Measurements from ENCODE around the gene NCOR1.
"Not testable (repeated sequence)": the region's sequence is repeated elsewhere in the genome, so short reads cannot be mapped to it uniquely, and the experiment has no call there.

NCOR1 gene

GRCh38 chr17:16129441-16130205 is 85.7 kb downstream of the NCOR1 start:
- H3K27ac ChIP-seq (ENCODE audit: low read depth, low read length), result no peak overlapping the region
- H3K4me3 ChIP-seq (ENCODE audit: low read depth in 1 of 2, low read length in 2 of 2), result no peak overlapping the region

GRCh38 chr17:16123531-16123930 is 91.8 kb downstream of the NCOR1 start:
- H3K4me1 ChIP-seq (ENCODE audit: control insufficient read depth in 1 of 2, insufficient read depth in 2 of 2, low read length in 2 of 2), result no peaks in the 10 kb centered on the region
- peaks cover 34 to 71% of the 10 kb centered on the region in 2 donors for H3K36me3 ChIP-seq (ENCODE audit: control insufficient read depth in 1 of 2, insufficient read depth in 2 of 2, low read length in 2 of 2)
- H3K9ac ChIP-seq (ENCODE audit: low read depth in 1 of 2, low read length in 2 of 2), result no peak overlapping the region
- no peaks in the 10 kb centered on the region for H3K9me3 ChIP-seq (ENCODE audit: control insufficient read depth in 1 of 2, low read length in 2 of 2)
- H3K4me3 ChIP-seq (ENCODE audit: low read depth in 1 of 2, low read length in 2 of 2), result no peak overlapping the region
- H3K27ac ChIP-seq (ENCODE audit: low read depth, low read length), result no peak overlapping the region
- H3K27me3 ChIP-seq (ENCODE audit: control insufficient read depth in 1 of 2, insufficient read depth in 2 of 2, low read length in 2 of 2), result no peaks in the 10 kb centered on the region

More at GRCh38 chr17:16129441-16130205, 85.7 kb downstream of the NCOR1 start:
- Histone ChIP-seq H3K9ac (ENCODE audit: low read depth in 1 of 2, low read length in 2 of 2) (no peak overlapping the region), H3K9me3 (ENCODE audit: control insufficient read depth in 1 of 2, low read length in 2 of 2) (no peaks in the 10 kb centered on the region), H3K36me3 (ENCODE audit: control insufficient read depth in 1 of 2, insufficient read depth in 2 of 2, low read length in 2 of 2) (peaks cover 24 to 52% of the 10 kb centered on the region in 2 donors), H3K4me1 (ENCODE audit: control insufficient read depth in 1 of 2, insufficient read depth in 2 of 2, low read length in 2 of 2) (peaks cover 12 to 24% of the 10 kb centered on the region in 2 donors), H3K27me3 (ENCODE audit: control insufficient read depth in 1 of 2, insufficient read depth in 2 of 2, low read length in 2 of 2) (no peaks in the 10 kb centered on the region)

DNA sequence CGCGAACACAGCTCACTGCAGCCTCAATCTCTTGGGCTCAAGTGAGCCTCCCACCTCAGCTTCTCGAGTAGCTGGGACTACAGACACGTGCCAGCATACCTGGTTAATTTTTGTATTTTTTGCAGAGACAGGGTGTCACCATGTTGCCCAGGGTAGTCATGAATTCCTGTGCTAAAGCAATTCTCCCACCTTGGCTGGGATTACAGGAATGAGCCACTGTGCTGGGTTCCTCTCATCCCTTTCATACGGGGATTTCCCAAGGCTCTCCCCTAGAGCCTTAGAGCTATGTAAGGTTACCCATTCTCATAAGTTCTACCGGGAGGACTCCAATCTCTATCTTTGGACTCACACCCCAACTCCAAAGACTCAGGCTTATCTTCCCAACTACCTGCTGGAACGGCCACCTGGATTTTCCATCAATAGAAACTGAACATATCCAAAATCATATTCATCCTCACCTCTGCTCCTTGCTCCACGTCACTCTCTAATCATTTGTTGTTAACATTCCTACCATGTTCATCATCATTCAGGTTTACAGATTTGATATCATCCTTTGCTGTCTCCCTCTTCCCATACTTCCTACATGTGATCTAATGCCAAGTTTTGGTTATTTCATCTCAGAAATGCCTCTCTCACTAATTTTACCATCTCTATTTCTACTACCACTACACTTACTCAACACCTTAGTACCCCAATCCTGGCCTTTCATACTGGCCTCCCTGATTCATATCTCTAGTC is 92.5 kb downstream of the NCOR1 start:
- no peaks in the 10 kb centered on the region for H3K27me3 ChIP-seq (ENCODE audit: control insufficient read depth in 1 of 2, insufficient read depth in 2 of 2, low read length in 2 of 2)
- H3K9me3 ChIP-seq (ENCODE audit: control insufficient read depth in 1 of 2, low read length in 2 of 2), result no peaks in the 10 kb centered on the region
- H3K4me3 ChIP-seq (ENCODE audit: low read depth in 1 of 2, low read length in 2 of 2), result no peak overlapping the region
- peaks cover 34 to 72% of the 10 kb centered on the region in 2 donors for H3K36me3 ChIP-seq (ENCODE audit: control insufficient read depth in 1 of 2, insufficient read depth in 2 of 2, low read length in 2 of 2)
- H3K9ac ChIP-seq (ENCODE audit: low read depth in 1 of 2, low read length in 2 of 2), result no peak overlapping the region
- H3K27ac ChIP-seq (ENCODE audit: low read depth, low read length), result no peak overlapping the region
- no peaks in the 10 kb centered on the region for H3K4me1 ChIP-seq (ENCODE audit: control insufficient read depth in 1 of 2, insufficient read depth in 2 of 2, low read length in 2 of 2)

GRCh38 chr17:16121915-16122314 is 93.4 kb downstream of the NCOR1 start:
- H3K27ac ChIP-seq (ENCODE audit: low read depth, low read length), result no peak overlapping the region
- H3K9ac ChIP-seq (ENCODE audit: low read depth in 1 of 2, low read length in 2 of 2), result no peak overlapping the region
- H3K27me3 ChIP-seq (ENCODE audit: control insufficient read depth in 1 of 2, insufficient read depth in 2 of 2, low read length in 2 of 2), result no peaks in the 10 kb centered on the region
- no peak overlapping the region for H3K4me3 ChIP-seq (ENCODE audit: low read depth in 1 of 2, low read length in 2 of 2)
- no peaks in the 10 kb centered on the region for H3K4me1 ChIP-seq (ENCODE audit: control insufficient read depth in 1 of 2, insufficient read depth in 2 of 2, low read length in 2 of 2)
- no peaks in the 10 kb centered on the region for H3K9me3 ChIP-seq (ENCODE audit: control insufficient read depth in 1 of 2, low read length in 2 of 2)
- peaks cover 40 to 78% of the 10 kb centered on the region in 2 donors for H3K36me3 ChIP-seq (ENCODE audit: control insufficient read depth in 1 of 2, insufficient read depth in 2 of 2, low read length in 2 of 2)

- Histone ChIP-seq H3K9me3 (ENCODE audit: control insufficient read depth in 1 of 2, low read length in 2 of 2) (peaks cover 0 to 3% of the 10 kb centered on the region in 2 donors), H3K27me3 (ENCODE audit: control insufficient read depth in 1 of 2, insufficient read depth in 2 of 2, low read length in 2 of 2) (no peaks in the 10 kb centered on the region), H3K36me3 (ENCODE audit: control insufficient read depth in 1 of 2, insufficient read depth in 2 of 2, low read length in 2 of 2) (peaks cover 44 to 88% of the 10 kb centered on the region in 2 donors), H3K9ac (ENCODE audit: low read depth in 1 of 2, low read length in 2 of 2) (no peak overlapping the region), H3K27ac (ENCODE audit: low read depth, low read length) (no peak overlapping the region), H3K4me1 (ENCODE audit: control insufficient read depth in 1 of 2, insufficient read depth in 2 of 2, low read length in 2 of 2) (no peaks in the 10 kb centered on the region), H3K4me3 (ENCODE audit: low read depth in 1 of 2, low read length in 2 of 2) (no peak overlapping the region)
Measured at GRCh38 chr17:16120937-16121336, 94.4 kb downstream of the NCOR1 start.

DNA sequence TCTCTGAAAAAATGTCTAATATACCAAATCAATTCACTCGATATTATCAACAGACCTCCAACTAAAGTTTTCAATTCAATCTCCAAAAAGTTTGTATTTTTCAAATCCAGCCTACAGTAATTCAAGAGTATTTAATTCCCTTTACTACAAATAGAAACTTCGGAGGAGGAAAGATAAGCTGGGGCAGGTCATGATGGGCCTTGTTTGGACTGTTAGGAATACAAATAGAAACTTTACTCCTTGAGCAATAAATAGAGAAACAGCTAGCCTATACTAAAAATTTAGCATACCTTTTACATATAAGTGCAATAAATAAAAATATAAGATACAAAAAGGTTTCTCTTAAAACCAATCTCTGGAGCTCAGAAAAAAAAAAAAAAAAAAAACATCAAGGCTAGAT is 98.2 kb downstream of the NCOR1 start:
- no peaks in the 10 kb centered on the region for H3K4me1 ChIP-seq (ENCODE audit: control insufficient read depth in 1 of 2, insufficient read depth in 2 of 2, low read length in 2 of 2)
- peaks cover 0 to 3% of the 10 kb centered on the region in 2 donors for H3K9me3 ChIP-seq (ENCODE audit: control insufficient read depth in 1 of 2, low read length in 2 of 2)
- no peak overlapping the region for H3K27ac ChIP-seq (ENCODE audit: low read depth, low read length)
- H3K4me3 ChIP-seq (ENCODE audit: low read depth in 1 of 2, low read length in 2 of 2), result no peak overlapping the region
- no peaks in the 10 kb centered on the region for H3K27me3 ChIP-seq (ENCODE audit: control insufficient read depth in 1 of 2, insufficient read depth in 2 of 2, low read length in 2 of 2)
- no peak overlapping the region for H3K9ac ChIP-seq (ENCODE audit: low read depth in 1 of 2, low read length in 2 of 2)
- H3K36me3 ChIP-seq (ENCODE audit: control insufficient read depth in 1 of 2, insufficient read depth in 2 of 2, low read length in 2 of 2), result peaks cover 47 to 89% of the 10 kb centered on the region in 2 donors

- H3K4me3 ChIP-seq (ENCODE audit: low read depth in 1 of 2, low read length in 2 of 2); H3K9ac ChIP-seq (ENCODE audit: low read depth in 1 of 2, low read length in 2 of 2); H3K27me3 ChIP-seq (ENCODE audit: control insufficient read depth in 1 of 2, insufficient read depth in 2 of 2, low read length in 2 of 2); H3K9me3 ChIP-seq (ENCODE audit: control insufficient read depth in 1 of 2, low read length in 2 of 2); H3K4me1 ChIP-seq (ENCODE audit: control insufficient read depth in 1 of 2, insufficient read depth in 2 of 2, low read length in 2 of 2); H3K27ac ChIP-seq (ENCODE audit: low read depth, low read length): not testable (repeated sequence)
- peaks cover 39 to 77% of the 10 kb centered on the region in 2 donors for H3K36me3 ChIP-seq (ENCODE audit: control insufficient read depth in 1 of 2, insufficient read depth in 2 of 2, low read length in 2 of 2)
Measured at GRCh38 chr17:16115077-16115698, 100.1 kb downstream of the NCOR1 start.

GRCh38 chr17:16108871-16109270 is 106.5 kb downstream of the NCOR1 start:
- Histone ChIP-seq H3K27ac (ENCODE audit: low read depth, low read length) (no peak overlapping the region), H3K4me3 (ENCODE audit: low read depth in 1 of 2, low read length in 2 of 2) (no peak overlapping the region), H3K4me1 (ENCODE audit: control insufficient read depth in 1 of 2, insufficient read depth in 2 of 2, low read length in 2 of 2) (no peaks in the 10 kb centered on the region), H3K27me3 (ENCODE audit: control insufficient read depth in 1 of 2, insufficient read depth in 2 of 2, low read length in 2 of 2) (no peaks in the 10 kb centered on the region), H3K9ac (ENCODE audit: low read depth in 1 of 2, low read length in 2 of 2) (no peak overlapping the region), H3K9me3 (ENCODE audit: control insufficient read depth in 1 of 2, low read length in 2 of 2) (no peaks in the 10 kb centered on the region), H3K36me3 (ENCODE audit: control insufficient read depth in 1 of 2, insufficient read depth in 2 of 2, low read length in 2 of 2) (peaks cover 16 to 51% of the 10 kb centered on the region in 2 donors)

- Histone ChIP-seq H3K4me3 (ENCODE audit: low read depth in 1 of 2, low read length in 2 of 2) (no peak overlapping the region), H3K27ac (ENCODE audit: low read depth, low read length) (no peak overlapping the region), H3K4me1 (ENCODE audit: control insufficient read depth in 1 of 2, insufficient read depth in 2 of 2, low read length in 2 of 2) (no peaks in the 10 kb centered on the region), H3K9me3 (ENCODE audit: control insufficient read depth in 1 of 2, low read length in 2 of 2) (no peaks in the 10 kb centered on the region), H3K9ac (ENCODE audit: low read depth in 1 of 2, low read length in 2 of 2) (no peak overlapping the region), H3K36me3 (ENCODE audit: control insufficient read depth in 1 of 2, insufficient read depth in 2 of 2, low read length in 2 of 2) (peaks cover 16 to 53% of the 10 kb centered on the region in 2 donors), H3K27me3 (ENCODE audit: control insufficient read depth in 1 of 2, insufficient read depth in 2 of 2, low read length in 2 of 2) (no peaks in the 10 kb centered on the region)
Measured at GRCh38 chr17:16108386-16108785, 106.9 kb downstream of the NCOR1 start.

- H3K9ac ChIP-seq (ENCODE audit: low read depth in 1 of 2, low read length in 2 of 2), result no peak overlapping the region
- H3K4me3 ChIP-seq (ENCODE audit: low read depth in 1 of 2, low read length in 2 of 2), result no peak overlapping the region
- no peak overlapping the region for H3K27ac ChIP-seq (ENCODE audit: low read depth, low read length)
- peaks cover 13 to 52% of the 10 kb centered on the region in 2 donors for H3K36me3 ChIP-seq (ENCODE audit: control insufficient read depth in 1 of 2, insufficient read depth in 2 of 2, low read length in 2 of 2)
- no peaks in the 10 kb centered on the region for H3K9me3 ChIP-seq (ENCODE audit: control insufficient read depth in 1 of 2, low read length in 2 of 2)
- H3K27me3 ChIP-seq (ENCODE audit: control insufficient read depth in 1 of 2, insufficient read depth in 2 of 2, low read length in 2 of 2), result no peaks in the 10 kb centered on the region
- H3K4me1 ChIP-seq (ENCODE audit: control insufficient read depth in 1 of 2, insufficient read depth in 2 of 2, low read length in 2 of 2), result no peaks in the 10 kb centered on the region
Measured at GRCh38 chr17:16107165-16107770, 108.1 kb downstream of the NCOR1 start.

All from duodenal mucosa (tissue), 2 donors.